Sigmoid colon (tissue), 7 donors: ENCODE measurements around the gene TBC1D20. TPM values are rescaled to one million over a fixed set of nuclear protein-coding genes. Genes with fewer than 3 reads are reported as not detected.

Experiments used
- DNase-seq: peaks from one replicate; pipeline ENCODE4 v3.0.0-alpha.2; 2019
- H3K27ac ChIP-seq, 4 donors: fragments of 200-600 bp; sonication (generic); one replicate each; pipeline ENCODE4 v1.5.1; 2016 to 2019; ENCODE audit warnings: mild to moderate bottlenecking in 1 of 4
- H3K27me3 ChIP-seq, 3 donors: fragments of 200-600 bp; sonication (generic); one replicate each; pipeline ENCODE4 v1.5.1; 2019; ENCODE audit warnings: mild to moderate bottlenecking in 1 of 3
- H3K36me3 ChIP-seq, 4 donors: fragments of 200-600 bp; sonication (generic); one replicate each; pipeline ENCODE4 v1.5.1; 2016 to 2019
- H3K4me1 ChIP-seq, 4 donors: fragments of 200-600 bp; sonication (generic); one replicate each; pipeline ENCODE4 v1.5.1; 2017 to 2019
- H3K4me3 ChIP-seq, 4 donors: fragments of 200-600 bp; sonication (generic); one replicate each; pipeline ENCODE4 v1.5.1; 2017 to 2019; ENCODE audit warnings: mild to moderate bottlenecking in 2 of 4, moderate library complexity in 1 of 4
- H3K9me3 ChIP-seq, 4 donors: fragments of 200-600 bp in 3 of 4; sonication (generic) in 3 of 4; one replicate each; pipeline versions ENCODE4 v1.5.1 to v1.6.1; 2013 to 2019
- EP300 ChIP-seq, 4 donors: sonication (generic); formaldehyde crosslinking; IDR thresholded peaks; one replicate each; pipeline ENCODE4 v1.6.1; 2017; ENCODE audit warnings: antibody characterized with exemption in 4 of 4
- POLR2A ChIP-seq, 2 donors: fragments of 450-650 bp; IDR thresholded peaks; one replicate each; pipeline ENCODE4 v1.6.1; 2016; ENCODE audit warnings: antibody characterized with exemption in 2 of 2, mild to moderate bottlenecking in 2 of 2, moderate library complexity in 2 of 2
- POLR2AphosphoS5 ChIP-seq, 4 donors: sonication (generic); formaldehyde crosslinking; IDR thresholded peaks; one replicate each; pipeline ENCODE4 v1.6.1; 2017; ENCODE audit warnings: antibody characterized with exemption in 4 of 4
- WGBS, 2 donors: extraction: QIAGEN DNeasy Blood & Tissue Kit; methylation state at CpG; one replicate each; pipeline ENCODE4 v1.1.7; 2013; 5-methylcytosine and 5-hydroxymethylcytosine counted together
- intact Hi-C: fragments of 100-400 bp; cut with DNase I; formaldehyde crosslinking; loops from one replicate; pipeline ENCODE4 v1.15.1; 2023
- polyA plus RNA-seq, 3 donors: library from polyadenylated mRNA; stranded (reverse); fragments of 200-250 nt; gene quantifications; one replicate each; pipeline ENCODE4 v1.2.3, GENCODE V29; 2013
- total RNA-seq, 4 donors: library from RNA; depleted of rRNA; stranded (reverse); fragments of >200 nt; gene quantifications; one replicate each; pipeline ENCODE4 v1.1.0, GENCODE V29; 2016
- TF ChIP-seq, protein P1 (sequence below), 4 experiments: fragments of 450-650 bp in 3 of 4; fragments of 200-600 bp in 1 of 4; IDR thresholded peaks; one replicate each; pipeline ENCODE4 v1.5.1; 2016 to 2019; ENCODE audit warnings: antibody characterized with exemption in 4 of 4, mild to moderate bottlenecking in 3 of 4, moderate library complexity in 2 of 4
- donor health status: healthy with polysubstance abuse.
- donor health status: Bipolar disorder and iron deficiency.
- donor health status: healthy.

TBC1D20 gene
- total and polyA plus RNA-seq, 7 donors = 16.8 to 42.9 (median 32.6) TPM

DNA sequence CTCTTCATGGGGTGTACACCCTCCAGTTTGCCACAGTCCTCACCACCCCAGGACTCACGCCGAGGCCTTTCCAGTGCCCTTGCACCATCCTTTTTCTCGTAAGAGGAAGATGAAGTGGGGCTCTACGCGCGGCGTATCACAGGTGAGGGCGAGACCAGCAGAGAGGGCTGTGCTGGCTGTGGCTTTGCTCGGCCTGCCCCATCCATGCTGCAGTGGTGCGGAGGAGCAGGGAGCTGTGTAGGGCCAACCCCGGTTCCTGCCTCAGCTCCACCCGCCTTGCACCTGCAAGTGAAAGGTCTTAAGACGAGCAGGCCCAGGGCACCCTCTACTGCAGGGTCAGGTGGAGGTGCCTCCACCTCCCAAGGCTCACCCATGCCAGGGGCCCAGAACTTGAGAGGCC, 30.1 kb downstream of the TBC1D20 start:
- WGBS, 2 donors = 89 to 92% methylated on average over 13 of the region's 13 CpGs
- no peaks in the 10 kb centered on the region for H3K9me3 ChIP-seq
- intact Hi-C loops = no loop called here
- no peaks in the 10 kb centered on the region for H3K27me3 ChIP-seq
- no peak overlapping the region for H3K4me3 ChIP-seq
- no peak for TF ChIP-seq POLR2AphosphoS5 (IDR thresholded peaks at IDR 0.05)
- TF ChIP-seq EP300 (IDR thresholded peaks at IDR 0.05) = no peak
- TF ChIP-seq, protein P1, sequence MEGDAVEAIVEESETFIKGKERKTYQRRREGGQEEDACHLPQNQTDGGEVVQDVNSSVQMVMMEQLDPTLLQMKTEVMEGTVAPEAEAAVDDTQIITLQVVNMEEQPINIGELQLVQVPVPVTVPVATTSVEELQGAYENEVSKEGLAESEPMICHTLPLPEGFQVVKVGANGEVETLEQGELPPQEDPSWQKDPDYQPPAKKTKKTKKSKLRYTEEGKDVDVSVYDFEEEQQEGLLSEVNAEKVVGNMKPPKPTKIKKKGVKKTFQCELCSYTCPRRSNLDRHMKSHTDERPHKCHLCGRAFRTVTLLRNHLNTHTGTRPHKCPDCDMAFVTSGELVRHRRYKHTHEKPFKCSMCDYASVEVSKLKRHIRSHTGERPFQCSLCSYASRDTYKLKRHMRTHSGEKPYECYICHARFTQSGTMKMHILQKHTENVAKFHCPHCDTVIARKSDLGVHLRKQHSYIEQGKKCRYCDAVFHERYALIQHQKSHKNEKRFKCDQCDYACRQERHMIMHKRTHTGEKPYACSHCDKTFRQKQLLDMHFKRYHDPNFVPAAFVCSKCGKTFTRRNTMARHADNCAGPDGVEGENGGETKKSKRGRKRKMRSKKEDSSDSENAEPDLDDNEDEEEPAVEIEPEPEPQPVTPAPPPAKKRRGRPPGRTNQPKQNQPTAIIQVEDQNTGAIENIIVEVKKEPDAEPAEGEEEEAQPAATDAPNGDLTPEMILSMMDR (IDR thresholded peaks at IDR 0.05) = no peak
- TF ChIP-seq POLR2A (IDR thresholded peaks at IDR 0.05) = no peak
- H3K36me3 ChIP-seq = peaks cover 28 to 90% (median 51%) of the 10 kb centered on the region in 4 donors
- no peak overlapping the region for H3K27ac ChIP-seq
- H3K4me1 ChIP-seq = no peaks in the 10 kb centered on the region
- no peak for DNase-seq

- intact Hi-C loops = no loop called here
- no peak for DNase-seq
Measured at GRCh38 chr20:431012-431904, 31.1 kb downstream of the TBC1D20 start.

GRCh38 chr20:430091-430999, 32.0 kb downstream of the TBC1D20 start:
- Histone ChIP-seq H3K36me3 (peaks cover 19 to 76% (median 35%) of the 10 kb centered on the region in 4 donors), H3K9me3 (no peaks in the 10 kb centered on the region), H3K4me1 (no peaks in the 10 kb centered on the region), H3K27ac (no peak overlapping the region), H3K4me3 (no peak overlapping the region), H3K27me3 (no peaks in the 10 kb centered on the region)
- DNase-seq = no peak
- TF ChIP-seq EP300 (IDR thresholded peaks at IDR 0.05) (no peak), POLR2AphosphoS5 (IDR thresholded peaks at IDR 0.05) (no peak), POLR2A (IDR thresholded peaks at IDR 0.05) (no peak)
- TF ChIP-seq, protein P1 (IDR thresholded peaks at IDR 0.05) = no peak
- intact Hi-C loops = no loop called here
- 93 to 95% methylated on average over 21 of the region's 21 CpGs for WGBS, 2 donors

More at GRCh38 chr20:431012-431904, 31.1 kb downstream of the TBC1D20 start:
- no peaks in the 10 kb centered on the region for H3K4me1 ChIP-seq
- no peak overlapping the region for H3K27ac ChIP-seq
- TF ChIP-seq POLR2A (IDR thresholded peaks at IDR 0.05) = no peak
- TF ChIP-seq, protein P1 (IDR thresholded peaks at IDR 0.05) = peak in 2 of 4 experiments; percentile 20 to 21
- H3K27me3 ChIP-seq = no peaks in the 10 kb centered on the region
- peaks cover 23 to 86% (median 42%) of the 10 kb centered on the region in 4 donors for H3K36me3 ChIP-seq
- no peak overlapping the region for H3K4me3 ChIP-seq
- H3K9me3 ChIP-seq = no peaks in the 10 kb centered on the region
- WGBS, 2 donors = 70 to 76% methylated on average over 17 of the region's 17 CpGs

- no peak for DNase-seq
- no peak overlapping the region for H3K4me3 ChIP-seq
- no peak for TF ChIP-seq POLR2A (IDR thresholded peaks at IDR 0.05)
- no peak for TF ChIP-seq EP300 (IDR thresholded peaks at IDR 0.05)
- no peak for TF ChIP-seq POLR2AphosphoS5 (IDR thresholded peaks at IDR 0.05)
- H3K27ac ChIP-seq = no peak overlapping the region
- 61 to 85% methylated on average over 14 of the region's 14 CpGs for WGBS, 2 donors
- H3K9me3 ChIP-seq = no peaks in the 10 kb centered on the region
- H3K4me1 ChIP-seq = no peaks in the 10 kb centered on the region
- H3K27me3 ChIP-seq = no peaks in the 10 kb centered on the region
- peaks cover 24 to 77% (median 31%) of the 10 kb centered on the region in 4 donors for H3K36me3 ChIP-seq
- intact Hi-C loops = no loop called here
Measured at GRCh38 chr20:428658-429200, 33.6 kb downstream of the TBC1D20 start.
